GM13977 (cell line): ENCODE measurements around the gene S100PBP.

Experiments used
- DNase-seq: peaks from one replicate; pipeline ENCODE4 v3.0.0; 2012; ENCODE audit warnings: low spot score
- CTCF ChIP-seq: IDR thresholded peaks from 2 replicates; pipeline ENCODE4 v1.5.1; 2012; ENCODE audit warnings: mild to moderate bottlenecking, control low read depth; ENCODE audit not compliant: insufficient read depth; ENCODE audit errors: extremely low read depth, missing control alignments
- in situ Hi-C: fragments of 300-500 bp; cut with MboI; formaldehyde crosslinking; loops from one replicate; pipeline ENCODE4 v1.12.0; 2022; ENCODE audit warnings: low sequenced_read_pairs, low pct_unique_long_range_greater_than_20kb, mixed read lengths, inconsistent platforms; ENCODE audit not compliant: unreplicated experiment

S100PBP gene

GRCh38 chr1:32825181-32825580, 7.7 kb downstream of the S100PBP start:
- TF ChIP-seq CTCF, result no peak
- DNase-seq, result no peak
- in situ Hi-C loops, result no loop called here

- TF ChIP-seq CTCF, result no peak
- in situ Hi-C loops, result no loop called here
- DNase-seq, result no peak
Measured at GRCh38 chr1:32828341-32828740, 10.9 kb downstream of the S100PBP start.

- in situ Hi-C loops, result no loop called here
- no peak for DNase-seq
- no peak for TF ChIP-seq CTCF
Measured at GRCh38 chr1:32830092-32830852, 12.8 kb downstream of the S100PBP start.

GRCh38 chr1:32831878-32832277, 14.4 kb downstream of the S100PBP start:
- no peak for DNase-seq
- TF ChIP-seq CTCF, result no peak
- in situ Hi-C loops, result no loop called here

- DNase-seq, result peak; percentile 48
- no peak for TF ChIP-seq CTCF
- in situ Hi-C loops, result no loop called here
Measured at GRCh38 chr1:32848354-32849063, 31.1 kb downstream of the S100PBP start.

- no peak for TF ChIP-seq CTCF
- in situ Hi-C loops, result no loop called here
- DNase-seq, result no peak
Measured at GRCh38 chr1:32855861-32856617, 38.6 kb downstream of the S100PBP start.
